HG02798 (cell line): ENCODE data around the gene CIDEC.
"Not testable (repeated sequence)": the region's sequence is repeated elsewhere in the genome, so short reads cannot be mapped to it uniquely, and the experiment has no call there.

Source experiments
- ATAC-seq: cut with Tn5 transposase; IDR thresholded peaks from one replicate; pipeline ENCODE4 v1.9.1; 2021; ENCODE audit warnings: mild to moderate bottlenecking; ENCODE audit not compliant: unreplicated experiment, poor library complexity

The CIDEC gene

DNA sequence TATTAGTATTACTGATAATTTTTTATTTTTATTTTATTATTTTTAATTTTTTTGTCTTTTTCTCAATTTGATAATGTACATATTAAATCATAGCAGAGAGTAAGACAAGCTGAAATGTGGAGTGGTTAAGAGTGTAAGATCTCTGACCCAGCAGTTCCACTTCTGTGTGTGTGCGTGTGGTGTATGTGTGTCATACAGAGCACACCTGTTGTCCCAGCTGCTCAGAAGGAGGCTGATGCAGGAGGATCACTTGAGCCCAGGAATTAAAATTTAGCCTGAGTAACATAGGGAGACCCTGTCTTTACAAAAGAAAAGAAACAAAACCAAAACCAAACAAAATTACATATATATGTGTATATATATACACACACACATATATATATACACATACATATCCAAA, 1.4 kb upstream of the CIDEC start:
- ATAC-seq: no peak

GRCh38 chr3:9878700-9879099, 1.4 kb downstream of the CIDEC start:
- no peak for ATAC-seq

GRCh38 chr3:9876991-9877390, 3.1 kb downstream of the CIDEC start:
- no peak for ATAC-seq

- not testable (repeated sequence) for ATAC-seq
These were observed 3.8 kb downstream of the CIDEC start for GRCh38 chr3:9876255-9876654.

- no peak for ATAC-seq
These were observed 4.6 kb downstream of the CIDEC start for GRCh38 chr3:9875448-9875847.

- not testable (repeated sequence) for ATAC-seq
These were observed 8.0 kb downstream of the CIDEC start for GRCh38 chr3:9872067-9872466.

GRCh38 chr3:9870978-9871377, 9.1 kb downstream of the CIDEC start:
- ATAC-seq: no peak

DNA sequence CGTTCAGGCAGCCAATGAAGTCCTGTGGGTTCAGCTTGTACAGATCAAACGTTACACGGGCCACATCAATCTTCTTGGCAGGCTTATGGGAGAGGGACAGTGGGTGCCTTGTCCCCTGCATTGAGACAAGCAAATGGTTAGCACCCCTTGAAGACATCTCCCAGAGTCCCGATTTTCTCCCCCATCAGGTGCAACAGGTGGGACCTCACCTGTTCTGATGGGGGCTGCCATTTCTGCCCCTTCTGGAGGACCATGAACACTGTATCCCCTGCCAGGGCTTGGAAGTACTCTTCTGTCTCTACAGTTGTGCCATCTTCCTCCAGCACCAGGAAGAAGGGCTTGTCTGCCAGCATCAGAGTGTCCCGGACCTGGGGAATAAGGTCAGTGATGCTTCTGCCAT, 10.1 kb downstream of the CIDEC start:
- ATAC-seq: no peak

DNA sequence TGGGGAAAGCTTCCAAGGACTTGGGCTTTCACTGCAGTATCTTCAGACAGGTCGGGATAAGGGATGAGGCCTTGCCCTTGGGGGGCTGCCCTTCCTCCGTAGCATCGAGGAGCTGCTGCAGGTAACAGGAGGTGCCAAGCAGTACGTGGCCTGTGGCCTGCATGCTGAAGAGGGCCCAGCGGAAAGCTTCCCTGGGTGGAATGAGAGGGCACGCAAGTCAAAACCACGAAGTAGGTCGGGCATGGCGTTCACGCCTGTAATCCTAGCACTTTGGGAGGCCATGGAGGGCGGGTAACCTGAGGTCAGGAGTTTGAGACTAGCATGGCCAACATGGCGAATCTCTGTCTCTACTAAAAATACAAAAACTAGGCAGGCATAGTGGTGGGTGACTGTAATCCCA, 12.9 kb downstream of the CIDEC start:
- no peak for ATAC-seq

GRCh38 chr3:9866639-9867038, 13.4 kb downstream of the CIDEC start:
- ATAC-seq: no peak

DNA sequence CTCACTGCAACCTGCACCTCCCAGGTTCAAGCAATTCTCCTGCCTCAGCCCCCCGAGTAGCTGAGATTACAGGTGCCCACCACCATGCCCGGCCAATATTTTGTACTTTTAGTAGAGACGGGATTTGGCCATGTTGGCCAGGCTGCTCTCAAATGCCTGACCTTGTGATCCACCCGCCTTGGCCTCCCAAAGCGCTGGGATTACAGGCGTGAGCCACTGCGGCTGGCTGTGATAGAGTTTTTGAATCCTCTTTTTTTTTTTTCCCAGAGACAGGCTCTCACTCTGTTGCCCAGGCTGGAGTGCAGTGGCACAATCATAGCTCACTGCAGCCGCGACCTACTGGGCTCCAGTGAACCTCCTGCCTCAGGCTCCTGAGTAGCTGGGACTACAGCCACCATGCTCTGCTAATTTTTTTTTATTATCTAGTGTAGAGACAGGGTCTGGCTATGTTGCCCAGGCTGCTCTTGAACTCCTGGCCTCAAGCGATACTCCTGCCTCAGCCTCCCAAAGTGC, 14.9 kb downstream of the CIDEC start:
- not testable (repeated sequence) for ATAC-seq

GRCh38 chr3:9864200-9864927, 15.7 kb downstream of the CIDEC start:
- no peak for ATAC-seq

DNA sequence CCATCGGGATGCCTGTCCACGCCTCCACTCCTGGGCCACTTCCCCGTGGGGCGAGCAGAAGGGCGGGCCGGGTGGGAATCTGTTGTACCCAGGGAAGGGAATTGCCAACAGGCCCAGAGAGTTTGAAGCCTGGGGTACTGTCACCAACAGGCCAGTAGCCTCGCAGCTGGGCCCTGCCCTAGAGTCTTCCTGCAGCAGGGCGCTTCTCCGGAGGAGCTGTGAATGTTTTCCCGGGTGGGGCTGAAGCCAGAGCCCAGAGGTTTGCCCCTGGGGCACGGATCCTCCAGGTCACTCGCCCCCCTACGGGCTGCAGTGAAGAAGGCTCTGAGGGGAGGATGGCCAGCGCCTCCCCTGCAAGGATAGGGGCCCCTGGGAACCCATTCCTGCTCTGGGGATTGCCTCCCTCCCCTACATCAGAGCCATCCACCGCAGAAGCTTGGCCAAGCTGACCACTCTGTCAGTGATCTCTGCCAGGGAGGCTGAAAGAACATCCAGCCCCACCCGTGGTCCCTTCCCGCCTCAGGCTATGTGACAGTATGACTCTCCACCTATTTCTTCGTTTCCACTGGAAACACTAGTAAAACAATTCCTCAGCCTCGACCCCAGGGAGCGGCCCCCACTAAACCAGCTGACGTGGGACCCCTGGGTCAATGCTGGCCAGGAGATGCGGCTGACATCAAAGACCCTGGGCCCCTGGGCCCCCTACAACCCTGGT, 16.8 kb downstream of the CIDEC start:
- no peak for ATAC-seq

GRCh38 chr3:9862391-9863057, 17.5 kb downstream of the CIDEC start:
- no peak for ATAC-seq

GRCh38 chr3:9861626-9862130, 18.4 kb downstream of the CIDEC start:
- ATAC-seq: no peak

DNA sequence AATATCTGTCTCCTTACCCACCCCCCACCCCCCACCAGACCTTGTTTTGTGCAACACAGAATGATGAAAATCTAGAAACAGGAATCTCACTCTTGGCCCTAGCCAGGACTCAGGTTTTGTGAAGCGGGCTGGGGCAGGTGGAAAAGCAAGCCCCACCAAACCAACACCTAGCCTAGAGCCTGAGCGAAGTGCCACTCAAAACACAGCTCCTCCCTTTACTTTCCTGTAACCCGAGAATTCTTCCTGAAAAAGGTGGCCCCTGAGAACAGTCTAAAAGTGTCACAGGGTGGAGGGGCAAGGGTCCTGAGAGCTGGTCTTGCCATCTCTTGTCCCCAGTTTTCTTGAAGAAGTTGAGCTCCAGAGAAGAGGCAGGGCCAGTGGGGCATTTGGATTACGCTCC, 18.9 kb downstream of the CIDEC start:
- ATAC-seq: no peak

GRCh38 chr3:9859530-9860025, 20.5 kb downstream of the CIDEC start:
- ATAC-seq: no peak

GRCh38 chr3:9855594-9855993, 24.5 kb downstream of the CIDEC start:
- no peak for ATAC-seq

GRCh38 chr3:9854291-9854940, 25.6 kb downstream of the CIDEC start:
- ATAC-seq: not testable (repeated sequence)

GRCh38 chr3:9852528-9852927, 27.5 kb downstream of the CIDEC start:
- ATAC-seq: no peak
